NCI-H2107 treated with DMSO at 0.1 percent for 48 hours (cell line): ENCODE measurements around the gene ANKS1B.
"Not testable (repeated sequence)": the region's sequence is repeated elsewhere in the genome, so short reads cannot be mapped to it uniquely, and the experiment has no call there.

Experiments used
- DNase-seq: peaks from one replicate; lab custom pipeline; 2025; ENCODE audit not compliant: unreplicated experiment; lab: John Stamatoyannopoulos, UW

The ANKS1B gene

GRCh38 chr12:99879439-99879838, 105.3 kb downstream of the ANKS1B start:
- no peak for DNase-seq

GRCh38 chr12:99875081-99875480, 109.7 kb downstream of the ANKS1B start:
- DNase-seq = no peak

GRCh38 chr12:99870085-99870484, 114.7 kb downstream of the ANKS1B start:
- no peak for DNase-seq

- DNase-seq = no peak
Measured at GRCh38 chr12:99861731-99862130, 123.0 kb downstream of the ANKS1B start.

DNA sequence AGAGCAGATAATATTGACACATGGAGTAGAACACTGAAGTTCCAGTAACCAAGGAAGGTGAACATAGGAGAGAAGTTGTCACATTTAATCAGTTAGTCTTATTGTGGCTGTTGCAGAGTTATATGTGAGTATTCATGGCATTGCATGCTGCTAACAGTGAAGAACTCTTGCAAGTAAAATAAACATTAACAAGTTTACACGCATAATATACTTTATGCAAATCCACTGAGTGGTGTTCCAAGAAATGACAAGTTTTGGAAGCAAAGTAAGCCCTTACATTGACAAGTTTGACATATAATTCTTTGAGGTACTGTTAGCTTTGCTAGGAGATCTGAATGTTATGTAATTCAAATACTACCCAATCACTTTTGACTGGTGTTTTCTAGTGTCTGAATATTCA, 125.6 kb downstream of the ANKS1B start:
- DNase-seq = no peak

DNA sequence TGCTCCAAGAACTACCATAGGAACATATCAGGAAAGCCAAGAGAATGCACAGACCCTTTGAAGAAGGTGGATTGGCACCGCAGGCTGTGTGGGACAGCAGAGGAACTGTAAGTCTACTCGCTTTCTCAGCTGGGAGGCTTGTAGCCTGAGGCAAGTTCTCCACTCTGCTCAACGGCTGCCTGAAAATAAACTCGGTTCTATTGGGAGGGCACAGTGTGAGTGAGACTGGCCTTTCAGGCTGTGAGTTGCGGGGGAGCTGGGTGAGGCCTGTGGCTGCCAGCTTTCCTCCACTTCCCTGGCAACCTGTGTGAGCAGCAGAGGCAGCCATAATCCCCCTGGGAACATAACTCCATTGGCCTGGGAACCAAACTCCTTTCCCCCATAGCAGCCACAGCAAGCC, 132.1 kb downstream of the ANKS1B start:
- no peak for DNase-seq

DNA sequence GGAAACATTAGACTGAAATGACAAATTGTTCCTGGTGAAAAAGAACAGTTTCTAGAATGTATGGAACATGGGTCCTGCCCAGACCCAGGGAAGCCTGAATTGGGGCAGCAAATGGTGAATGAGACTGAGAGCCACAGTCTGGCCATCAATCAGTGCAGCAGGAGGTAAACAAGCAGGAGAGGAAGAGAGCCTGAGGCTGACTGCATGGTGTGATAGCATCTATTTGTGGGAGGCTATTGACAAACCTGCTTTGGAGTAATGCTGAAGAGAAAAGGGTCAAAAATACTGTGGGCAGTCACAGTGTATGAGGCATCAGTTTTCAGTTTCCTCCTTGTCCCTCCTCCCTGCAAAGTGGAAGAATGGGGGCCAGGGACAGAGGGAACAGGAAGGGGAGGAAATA, 136.8 kb downstream of the ANKS1B start:
- no peak for DNase-seq

DNA sequence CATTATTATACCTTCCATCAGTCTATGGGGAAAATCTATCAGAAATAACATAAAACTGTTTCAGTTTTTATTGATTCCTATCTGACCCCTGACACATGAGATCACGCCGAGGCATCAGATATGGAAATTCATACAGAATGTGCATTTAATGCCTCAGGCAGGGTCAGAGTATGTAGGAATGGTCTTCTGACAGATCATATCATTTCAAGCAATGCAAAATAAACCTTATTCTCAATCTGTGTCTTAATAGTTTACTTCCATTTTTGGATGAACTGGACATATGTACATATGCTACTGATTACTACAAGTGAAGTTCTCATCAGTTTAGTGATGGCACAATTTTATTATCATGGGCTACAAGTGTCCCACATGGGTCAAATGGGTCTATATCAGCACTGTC, 150.0 kb downstream of the ANKS1B start:
- no peak for DNase-seq

DNA sequence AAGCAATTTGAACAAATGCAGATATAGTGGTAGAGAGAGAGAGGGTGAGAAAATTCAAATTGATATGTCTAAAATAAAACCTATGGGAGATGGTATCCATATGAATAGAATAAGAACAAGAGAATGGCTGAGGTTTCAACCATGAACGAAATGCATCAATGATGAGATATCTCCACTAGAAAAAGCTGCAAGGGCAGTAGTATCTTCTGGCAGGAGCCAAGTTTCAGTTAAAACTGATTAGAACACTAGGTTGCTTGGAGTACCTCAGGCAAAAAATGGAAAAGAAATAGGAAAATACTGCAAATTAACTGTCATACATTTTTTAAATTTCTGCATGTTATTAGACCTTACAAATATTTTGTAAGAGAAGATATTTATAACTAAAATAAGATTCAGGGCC, 151.3 kb downstream of the ANKS1B start:
- no peak for DNase-seq

DNA sequence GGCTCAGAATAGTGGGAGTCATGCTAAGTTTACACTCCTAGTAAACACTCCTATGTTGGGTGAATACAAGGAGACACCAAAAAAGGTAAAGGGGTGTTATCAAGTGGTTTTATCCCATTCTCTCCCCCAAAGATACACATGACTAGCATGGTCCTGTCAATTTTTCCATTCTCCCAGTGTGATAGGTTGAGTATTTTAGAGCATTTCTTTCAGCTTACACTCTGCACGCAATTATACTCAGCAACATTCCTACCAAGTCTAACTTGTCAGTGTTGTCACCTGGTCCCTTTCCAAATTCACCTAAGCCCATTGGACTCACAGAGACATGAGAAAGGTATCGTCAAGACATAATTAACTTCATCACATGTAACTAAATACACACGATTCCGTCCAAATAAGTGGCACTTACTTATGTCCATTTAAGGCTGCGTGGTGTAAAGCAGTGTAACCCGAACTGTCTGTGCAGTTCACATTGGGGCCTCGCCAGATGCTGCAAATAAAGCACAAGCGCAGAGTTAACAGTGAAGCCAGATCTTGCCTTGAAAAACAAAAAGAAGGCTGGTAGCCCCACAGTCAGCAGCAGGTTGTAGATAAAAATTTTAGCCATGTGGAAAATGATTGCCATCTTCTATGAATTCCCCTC, 159.7 kb downstream of the ANKS1B start:
- DNase-seq = peak; percentile 45

GRCh38 chr12:99822273-99822672, 162.5 kb downstream of the ANKS1B start:
- DNase-seq = no peak

GRCh38 chr12:99810718-99811593, 173.8 kb downstream of the ANKS1B start:
- DNase-seq = peak; percentile 21

GRCh38 chr12:99809909-99810308, 174.8 kb downstream of the ANKS1B start:
- DNase-seq = no peak

DNA sequence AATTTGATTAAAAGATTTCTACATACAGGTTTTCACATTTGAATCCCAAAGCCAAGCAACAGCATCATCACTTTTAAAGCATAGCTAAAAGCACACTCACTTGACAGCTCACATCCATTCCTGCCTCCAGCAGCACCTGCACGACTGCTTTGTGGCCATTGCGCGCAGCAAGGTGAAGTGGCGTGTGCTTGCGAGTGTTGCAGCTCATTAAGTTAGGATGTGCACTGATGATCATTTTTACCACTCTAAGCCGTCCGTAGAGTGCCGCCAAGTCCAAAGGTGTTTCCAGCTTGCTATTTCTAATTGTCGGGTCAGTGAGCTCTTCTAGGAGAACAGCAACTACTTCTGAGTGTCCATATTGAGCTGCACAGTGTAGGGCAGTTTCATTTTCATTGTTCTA, 178.4 kb downstream of the ANKS1B start:
- no peak for DNase-seq

DNA sequence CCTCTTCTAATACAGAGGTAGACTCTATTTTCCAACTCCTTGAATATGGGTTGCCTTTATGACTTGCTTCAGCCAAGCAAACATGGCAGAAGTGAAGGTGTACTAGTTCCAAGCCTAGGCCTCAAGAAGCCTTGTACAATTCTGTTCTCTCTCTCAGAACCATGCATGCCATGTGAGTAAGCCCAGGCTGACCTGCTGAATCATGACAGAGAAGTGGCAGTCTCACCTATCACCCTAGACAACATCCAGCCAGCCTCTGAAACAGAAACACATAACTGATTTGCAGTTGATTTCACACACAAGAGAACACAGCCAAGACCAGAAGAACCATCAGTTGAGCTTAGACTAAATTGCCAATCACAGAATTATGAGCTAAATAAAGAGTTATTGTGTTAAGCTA, 180.0 kb downstream of the ANKS1B start:
- DNase-seq = no peak

- no peak for DNase-seq
Measured at GRCh38 chr12:99800605-99801004, 184.1 kb downstream of the ANKS1B start.

DNA sequence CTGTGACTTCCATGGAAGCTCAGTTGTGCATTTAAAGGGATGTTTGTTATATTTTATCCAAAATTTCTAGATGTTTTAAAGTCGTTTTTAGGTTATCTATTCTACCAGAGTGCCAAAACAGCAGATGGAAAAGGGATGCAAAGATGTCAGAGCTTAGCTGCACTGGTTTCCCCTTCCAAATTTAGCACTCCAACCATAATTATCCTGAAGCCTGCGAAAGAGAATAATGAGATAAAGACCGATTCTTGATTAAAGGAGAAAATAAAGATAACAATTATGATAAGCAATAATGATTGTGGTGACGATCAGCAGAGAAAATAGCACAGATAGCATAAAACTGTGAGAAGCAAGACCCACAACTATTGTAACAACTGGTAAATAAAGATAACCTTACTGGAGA, 186.8 kb downstream of the ANKS1B start:
- not testable (repeated sequence) for DNase-seq

- DNase-seq = no peak
Measured at GRCh38 chr12:99783421-99783820, 201.3 kb downstream of the ANKS1B start.

DNA sequence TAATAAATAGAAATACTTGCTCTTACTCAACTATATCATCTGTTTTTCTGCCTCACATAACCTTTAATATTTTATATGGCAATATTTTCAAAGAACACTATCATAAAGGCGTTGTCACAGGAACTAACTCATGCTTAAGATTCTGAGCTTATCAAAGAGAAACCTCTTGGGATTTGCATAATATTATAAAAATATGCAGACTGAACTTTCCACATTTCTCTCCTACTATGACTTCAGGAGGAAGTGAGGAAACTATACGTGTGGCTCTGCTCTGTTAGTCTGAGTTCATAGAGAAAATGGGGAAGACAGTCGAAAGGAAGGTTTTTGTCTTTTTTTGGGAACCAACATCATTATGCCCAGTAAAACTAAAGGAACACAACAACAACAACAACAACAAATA, 212.5 kb downstream of the ANKS1B start:
- no peak for DNase-seq

DNA sequence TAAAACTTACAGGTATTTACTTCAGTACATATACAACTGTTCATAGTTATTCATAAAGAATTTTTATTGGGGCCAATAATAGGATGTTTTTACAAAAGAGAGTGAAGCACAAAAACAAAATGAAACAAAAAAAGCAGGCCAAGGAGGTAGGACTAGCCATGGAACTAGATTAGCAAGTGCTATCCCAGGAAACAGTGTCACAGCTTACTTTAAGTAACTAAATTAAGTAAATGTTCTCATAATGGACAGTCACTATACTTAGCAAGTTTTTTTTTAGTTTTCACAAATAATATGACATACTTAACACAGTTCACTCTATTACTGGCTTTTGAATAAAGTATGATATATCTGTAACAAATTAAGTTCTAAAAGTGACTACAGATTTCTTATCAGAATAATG, 213.1 kb downstream of the ANKS1B start:
- DNase-seq = no peak

GRCh38 chr12:99769396-99769980, 215.2 kb downstream of the ANKS1B start:
- no peak for DNase-seq

DNA sequence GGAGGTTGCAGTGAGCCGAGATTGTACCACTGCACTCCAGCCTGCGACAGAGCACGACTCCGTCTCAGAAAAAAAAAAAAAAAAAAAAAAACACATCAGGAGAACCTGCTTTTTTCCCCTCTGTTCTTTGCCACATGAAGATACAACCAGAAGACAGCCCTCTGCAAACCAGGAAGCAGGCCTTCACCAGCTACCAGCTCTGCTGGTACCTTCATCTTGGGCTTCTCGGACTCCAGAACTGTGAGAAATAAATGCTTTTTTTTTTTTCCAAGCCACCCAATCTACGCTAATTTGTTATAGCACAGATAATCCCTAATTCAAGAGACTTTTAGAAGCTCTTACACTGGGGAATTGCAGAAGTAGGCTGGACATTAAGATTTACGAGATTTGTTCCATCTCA, 216.0 kb downstream of the ANKS1B start:
- DNase-seq = no peak
